Hepatocyte (in vitro differentiated cells): ENCODE data around the gene APOL1. TPM values are rescaled to one million over a fixed set of nuclear protein-coding genes. Genes with fewer than 3 reads are reported as not detected.

ENCODE experiments used
- DNase-seq: peaks from one replicate; pipeline ENCODE4 v3.0.0-alpha.2; 2016; ENCODE audit warnings: low spot score
- H2AFZ ChIP-seq: fragments of 200-600 bp; sonication (generic); 2 replicates; pipeline ENCODE4 v1.6.0; 2016; ENCODE audit warnings: antibody characterized with exemption, mild to moderate bottlenecking
- H3K27ac ChIP-seq: fragments of 200-600 bp; sonication (generic); 2 replicates; pipeline ENCODE4 v1.5.1; 2016; ENCODE audit warnings: mild to moderate bottlenecking
- H3K27me3 ChIP-seq: fragments of 200-600 bp; sonication (generic); 2 replicates; pipeline ENCODE4 v1.6.1; 2016
- H3K36me3 ChIP-seq: fragments of 200-600 bp; sonication (generic); replicated peaks from 2 replicates; pipeline ENCODE4 v1.5.1; 2016; ENCODE audit warnings: low read depth; ENCODE audit not compliant: insufficient read depth
- H3K4me1 ChIP-seq: fragments of 200-600 bp; sonication (generic); 2 replicates; pipeline ENCODE4 v1.5.1; 2016; ENCODE audit warnings: mild to moderate bottlenecking, moderate library complexity; ENCODE audit not compliant: insufficient read depth
- H3K4me2 ChIP-seq: fragments of 200-600 bp; sonication (generic); 2 replicates; pipeline ENCODE4 v1.6.0; 2016
- H3K4me3 ChIP-seq: fragments of 200-600 bp; sonication (generic); 2 replicates; pipeline ENCODE4 v1.5.1; 2016; ENCODE audit warnings: mild to moderate bottlenecking
- H3K79me2 ChIP-seq: fragments of 200-600 bp; sonication (generic); 2 replicates; pipeline ENCODE4 v1.6.0; 2017; ENCODE audit warnings: mild to moderate bottlenecking
- H3K9me2 ChIP-seq: fragments of 200-600 bp; sonication (generic); replicated peaks from 2 replicates; pipeline ENCODE4 v1.6.0; 2017; ENCODE audit warnings: mild to moderate bottlenecking; ENCODE audit not compliant: insufficient read depth
- H3K9me3 ChIP-seq: fragments of 200-600 bp; sonication (generic); 2 replicates; pipeline ENCODE4 v1.5.1; 2016; ENCODE audit warnings: low read depth, mild to moderate bottlenecking
- H4K20me1 ChIP-seq: fragments of 200-600 bp; sonication (generic); 2 replicates; pipeline ENCODE4 v1.6.0; 2016; ENCODE audit warnings: mild to moderate bottlenecking; ENCODE audit not compliant: insufficient read depth, poor library complexity, severe bottlenecking
- EZH2 ChIP-seq: fragments of 200-600 bp; sonication (generic); IDR thresholded peaks from 2 replicates; pipeline ENCODE4 v1.6.1; 2016; ENCODE audit warnings: antibody characterized with exemption, mild to moderate bottlenecking, borderline replicate concordance
- EZH2phosphoT487 ChIP-seq: fragments of 200-600 bp; sonication (generic); IDR thresholded peaks from one replicate; pipeline ENCODE4 v1.6.1; 2018; ENCODE audit warnings: antibody characterized with exemption, mild to moderate bottlenecking, low read depth, moderate library complexity; ENCODE audit not compliant: unreplicated experiment, severe bottlenecking
- WGBS: methylation state at CpG from one replicate; pipeline ENCODE4 v1.1.6; 2016; ENCODE audit warnings: low lambda C conversion rate; ENCODE audit errors: missing lambda C conversion rate; 5-methylcytosine and 5-hydroxymethylcytosine counted together
- polyA plus RNA-seq: library from polyadenylated mRNA; unstranded; fragments of >200 nt; fragmentation: Nextera tagmentation; extraction: Ambion mirVana; gene quantifications from 2 replicates; pipeline ENCODE4 v1.2.1, GENCODE V29; 2016
- total RNA-seq: library from RNA; depleted of rRNA; stranded (reverse); fragments of >200 nt; gene quantifications from 2 replicates; pipeline ENCODE4 v1.2.3, GENCODE V29; 2014
- TF ChIP-seq, protein P1 (sequence below): fragments of 200-600 bp; sonication (generic); IDR thresholded peaks from 2 replicates; pipeline ENCODE4 v1.5.1; 2016; ENCODE audit warnings: antibody characterized with exemption, mild to moderate bottlenecking; ENCODE audit not compliant: poor library complexity

The APOL1 gene
- total and polyA plus RNA-seq, 2 experiments from 2014 or later = 6.4 to 7.3 TPM

DNA sequence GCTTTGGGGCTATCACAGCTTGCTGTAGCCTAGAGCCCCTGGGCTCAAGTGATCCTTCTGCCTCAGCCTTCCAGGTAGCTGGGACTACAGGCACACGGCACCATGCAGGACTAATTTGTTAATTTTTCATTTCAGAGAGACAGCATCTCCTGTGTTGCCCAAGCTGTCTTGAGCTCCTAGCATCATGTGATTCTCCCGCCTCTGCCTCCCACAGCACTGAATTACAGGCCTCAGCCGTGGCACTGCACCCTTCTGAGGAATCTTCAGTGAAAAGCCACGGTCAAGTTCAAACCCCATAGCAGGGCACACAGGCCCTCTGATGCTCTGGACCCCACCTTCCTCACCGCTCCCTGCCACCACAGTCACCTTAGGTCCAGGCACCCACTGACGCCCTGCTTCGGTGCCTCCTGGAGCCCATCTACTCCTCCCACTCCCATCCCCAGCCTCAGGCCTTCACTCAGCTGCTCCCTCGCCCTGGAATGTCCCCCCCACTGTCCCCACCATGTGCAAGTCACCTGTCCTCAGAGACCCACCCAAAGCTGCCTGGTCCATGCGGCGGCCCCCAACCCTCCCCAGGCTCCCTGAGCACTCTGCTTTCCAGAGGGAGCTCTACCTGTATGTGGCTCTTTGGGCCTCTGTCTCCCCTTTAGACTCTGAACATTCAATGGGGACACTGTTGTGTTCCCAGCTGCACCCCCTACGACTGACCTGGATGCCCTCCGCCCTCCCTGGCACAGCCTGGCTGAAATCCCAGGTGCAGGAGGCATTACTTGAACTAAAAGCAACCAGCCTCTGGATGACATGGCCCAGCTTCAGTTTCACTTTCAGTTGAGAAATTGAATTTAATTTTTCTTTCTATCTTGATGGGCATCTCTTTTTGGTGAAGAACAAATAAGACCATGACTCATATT, 15.2 kb upstream of the APOL1 start:
- WGBS = 91% methylated on average over 12 of the region's 12 CpGs
- H2AFZ ChIP-seq = no peak overlapping the region
- H3K9me2 ChIP-seq = no peaks in the 10 kb centered on the region
- peaks cover 39% of the 10 kb centered on the region for H3K79me2 ChIP-seq
- no peaks in the 10 kb centered on the region for H3K27me3 ChIP-seq
- TF ChIP-seq EZH2phosphoT487 (no peak), EZH2 (no peak)
- TF ChIP-seq, protein P1, sequence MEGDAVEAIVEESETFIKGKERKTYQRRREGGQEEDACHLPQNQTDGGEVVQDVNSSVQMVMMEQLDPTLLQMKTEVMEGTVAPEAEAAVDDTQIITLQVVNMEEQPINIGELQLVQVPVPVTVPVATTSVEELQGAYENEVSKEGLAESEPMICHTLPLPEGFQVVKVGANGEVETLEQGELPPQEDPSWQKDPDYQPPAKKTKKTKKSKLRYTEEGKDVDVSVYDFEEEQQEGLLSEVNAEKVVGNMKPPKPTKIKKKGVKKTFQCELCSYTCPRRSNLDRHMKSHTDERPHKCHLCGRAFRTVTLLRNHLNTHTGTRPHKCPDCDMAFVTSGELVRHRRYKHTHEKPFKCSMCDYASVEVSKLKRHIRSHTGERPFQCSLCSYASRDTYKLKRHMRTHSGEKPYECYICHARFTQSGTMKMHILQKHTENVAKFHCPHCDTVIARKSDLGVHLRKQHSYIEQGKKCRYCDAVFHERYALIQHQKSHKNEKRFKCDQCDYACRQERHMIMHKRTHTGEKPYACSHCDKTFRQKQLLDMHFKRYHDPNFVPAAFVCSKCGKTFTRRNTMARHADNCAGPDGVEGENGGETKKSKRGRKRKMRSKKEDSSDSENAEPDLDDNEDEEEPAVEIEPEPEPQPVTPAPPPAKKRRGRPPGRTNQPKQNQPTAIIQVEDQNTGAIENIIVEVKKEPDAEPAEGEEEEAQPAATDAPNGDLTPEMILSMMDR = no peak
- H3K4me3 ChIP-seq = no peak overlapping the region
- H3K4me1 ChIP-seq = peaks cover 18% of the 10 kb centered on the region
- peak overlapping the region; percentile 93 for H3K4me2 ChIP-seq
- no peaks in the 10 kb centered on the region for H3K36me3 ChIP-seq
- H3K9me3 ChIP-seq = no peaks in the 10 kb centered on the region
- no peaks in the 10 kb centered on the region for H4K20me1 ChIP-seq
- DNase-seq = no peak
- peak overlapping the region; percentile 89 for H3K27ac ChIP-seq

DNA sequence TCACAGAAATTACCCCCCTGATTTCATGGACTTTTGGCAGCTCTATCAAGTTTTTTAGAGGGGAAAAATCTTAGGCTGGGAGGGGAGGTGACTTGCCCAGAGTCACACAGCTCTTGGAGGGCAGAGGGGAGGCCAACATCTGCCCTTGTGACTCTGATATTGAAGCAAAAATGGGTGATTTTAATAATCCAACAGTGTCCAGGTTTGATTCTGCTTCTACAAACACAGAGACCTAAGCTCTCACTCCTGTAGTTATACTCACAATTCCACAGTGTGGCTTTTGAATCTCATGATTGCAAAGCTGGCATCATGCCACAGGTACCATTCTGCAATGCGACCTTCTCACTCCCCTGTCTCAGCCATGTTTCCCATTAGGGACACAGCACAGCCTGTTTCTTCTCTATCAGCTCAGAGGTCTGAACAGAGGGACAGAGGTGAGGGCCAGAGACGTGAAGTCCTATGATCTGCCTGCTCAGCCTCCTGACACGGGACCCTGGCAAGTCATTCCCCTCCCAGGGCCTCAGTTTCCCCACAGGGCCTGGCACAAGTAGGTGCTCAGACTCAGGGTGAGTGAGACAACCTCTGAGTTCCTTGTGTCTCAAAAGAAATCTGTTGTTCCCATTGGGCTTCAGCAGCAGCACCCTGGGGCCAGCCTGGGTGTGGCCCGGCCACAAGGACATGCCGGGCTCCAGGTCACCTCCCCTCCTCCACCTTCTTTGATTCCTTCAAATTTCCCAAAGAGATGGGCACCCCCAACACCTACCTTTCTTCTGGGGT, 14.4 kb upstream of the APOL1 start:
- no peaks in the 10 kb centered on the region for H4K20me1 ChIP-seq
- H3K9me3 ChIP-seq = no peaks in the 10 kb centered on the region
- TF ChIP-seq, protein P1 = no peak
- TF ChIP-seq EZH2 (no peak), EZH2phosphoT487 (no peak)
- no peaks in the 10 kb centered on the region for H3K9me2 ChIP-seq
- H3K4me1 ChIP-seq = peaks cover 18% of the 10 kb centered on the region
- peaks cover 39% of the 10 kb centered on the region for H3K79me2 ChIP-seq
- H3K27me3 ChIP-seq = no peaks in the 10 kb centered on the region
- H2AFZ ChIP-seq = peak overlapping the region; percentile 42
- H3K27ac ChIP-seq = peak overlapping the region; percentile 89
- peak overlapping the region; percentile 23 for H3K4me3 ChIP-seq
- WGBS = 52% methylated on average over 5 of the region's 5 CpGs
- DNase-seq = peak; percentile 37
- peak overlapping the region; percentile 93 for H3K4me2 ChIP-seq
- no peaks in the 10 kb centered on the region for H3K36me3 ChIP-seq

DNA sequence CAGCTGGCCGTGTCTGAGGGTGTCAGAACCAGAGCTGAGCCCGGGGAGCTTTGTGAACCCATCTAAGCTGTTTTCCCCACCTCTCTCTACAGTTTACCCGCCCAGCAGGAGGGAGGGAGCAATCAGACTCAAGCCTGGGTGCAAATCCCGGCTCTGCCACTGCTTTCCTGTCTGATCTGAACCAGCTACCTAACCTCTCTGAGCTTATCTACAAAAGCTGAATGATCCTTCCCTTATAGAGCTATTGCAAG, 13.9 kb upstream of the APOL1 start:
- H3K79me2 ChIP-seq = peaks cover 39% of the 10 kb centered on the region
- H3K27ac ChIP-seq = peak overlapping the region; percentile 89
- no peaks in the 10 kb centered on the region for H3K9me2 ChIP-seq
- no peaks in the 10 kb centered on the region for H3K27me3 ChIP-seq
- peak overlapping the region; percentile 23 for H3K4me3 ChIP-seq
- no peaks in the 10 kb centered on the region for H3K9me3 ChIP-seq
- peaks cover 18% of the 10 kb centered on the region for H3K4me1 ChIP-seq
- peak overlapping the region; percentile 42 for H2AFZ ChIP-seq
- DNase-seq = no peak
- no peaks in the 10 kb centered on the region for H4K20me1 ChIP-seq
- WGBS = 25% methylated on average over 4 of the region's 4 CpGs
- no peaks in the 10 kb centered on the region for H3K36me3 ChIP-seq
- no peak for TF ChIP-seq EZH2phosphoT487
- TF ChIP-seq EZH2 = no peak
- TF ChIP-seq, protein P1 = no peak
- H3K4me2 ChIP-seq = peak overlapping the region; percentile 93
